OCI-M2 (cell line): ENCODE results near the gene MMP25.
A peak's percentile ranks its signal among the peaks of the same experiment; 100 is the strongest.
"Not testable (repeated sequence)": the region's sequence is repeated elsewhere in the genome, so short reads cannot be mapped to it uniquely, and the experiment has no call there.

Experiments
- DNase-seq: peaks from one replicate; lab custom pipeline; 2025; ENCODE audit not compliant: unreplicated experiment; lab: John Stamatoyannopoulos, UW

Gene MMP25

GRCh38 chr16:3053330-3053710 is 7.0 kb downstream of the MMP25 start:
- not testable (repeated sequence) for DNase-seq

- DNase-seq, result no peak
Measured at GRCh38 chr16:3054965-3055733, 8.8 kb downstream of the MMP25 start.

GRCh38 chr16:3055734-3056115 is 9.4 kb downstream of the MMP25 start:
- DNase-seq, result not testable (repeated sequence)

- DNase-seq, result no peak
Measured at GRCh38 chr16:3056336-3057180, 10.2 kb downstream of the MMP25 start.

GRCh38 chr16:3057181-3058138 is 11.1 kb downstream of the MMP25 start:
- no peak for DNase-seq

- no peak for DNase-seq
Measured at GRCh38 chr16:3058139-3059030, 12.0 kb downstream of the MMP25 start.

GRCh38 chr16:3059041-3059722 is 12.8 kb downstream of the MMP25 start:
- DNase-seq, result peak; percentile 50

GRCh38 chr16:3059723-3060242 is 13.4 kb downstream of the MMP25 start:
- no peak for DNase-seq

- DNase-seq, result no peak
Measured at GRCh38 chr16:3060339-3061127, 14.2 kb downstream of the MMP25 start.

- DNase-seq, result no peak
Measured at GRCh38 chr16:3062553-3062952, 16.2 kb downstream of the MMP25 start.

- DNase-seq, result no peak
Measured at GRCh38 chr16:3063625-3064386, 17.4 kb downstream of the MMP25 start.

- DNase-seq, result no peak
Measured at GRCh38 chr16:3065069-3065741, 18.8 kb downstream of the MMP25 start, which contains the start of gene IL32. Gene IL32 (plus strand): TSS chr16:3065640. CDS start chr16:3065812, 172 bp downstream.

GRCh38 chr16:3065742-3066439 is 19.5 kb downstream of the MMP25 start:
- DNase-seq, result no peak

GRCh38 chr16:3066440-3066748 is 20.0 kb downstream of the MMP25 start:
- DNase-seq, result no peak

- no peak for DNase-seq
Measured at GRCh38 chr16:3068487-3068886, 22.1 kb downstream of the MMP25 start.

- DNase-seq, result not testable (repeated sequence)
Measured at GRCh38 chr16:3069146-3069545, 22.8 kb downstream of the MMP25 start.
